Neural progenitor cell (in vitro differentiated cells): ENCODE measurements around the gene FAM131A. TPM values are rescaled to one million over a fixed set of nuclear protein-coding genes. Genes with fewer than 3 reads are reported as not detected.

ENCODE experiments used
- DNase-seq: peaks from one replicate; pipeline ENCODE4 v3.0.0-alpha.2; 2016; ENCODE audit warnings: low spot score
- H2AFZ ChIP-seq: fragments of 200-600 bp; sonication (generic); replicated peaks from 2 replicates; pipeline ENCODE4 v1.6.1; 2016; ENCODE audit warnings: antibody characterized with exemption
- H3F3A ChIP-seq: fragments of 200-600 bp; sonication (generic); 2 replicates; pipeline ENCODE4 v1.6.1; 2016; ENCODE audit warnings: antibody characterized with exemption, low read depth
- H3K27ac ChIP-seq: fragments of 200-600 bp; sonication (generic); 2 replicates; pipeline ENCODE4 v1.5.1; 2016; ENCODE audit warnings: mild to moderate bottlenecking
- H3K27me3 ChIP-seq: fragments of 200-600 bp; sonication (generic); 2 replicates; pipeline ENCODE4 v1.6.1; 2016; ENCODE audit warnings: mild to moderate bottlenecking, moderate library complexity
- H3K36me3 ChIP-seq: fragments of 200-600 bp; sonication (generic); 2 replicates; pipeline ENCODE4 v1.5.1; 2016
- H3K4me1 ChIP-seq: fragments of 200-600 bp; sonication (generic); 2 replicates; pipeline ENCODE4 v1.6.1; 2016; ENCODE audit warnings: mixed run types
- H3K4me2 ChIP-seq: fragments of 200-600 bp; sonication (generic); 2 replicates; pipeline ENCODE4 v1.6.1; 2016
- H3K4me3 ChIP-seq: fragments of 200-600 bp; sonication (generic); 2 replicates; pipeline ENCODE4 v1.5.1; 2016
- H3K79me2 ChIP-seq: fragments of 200-600 bp; sonication (generic); 2 replicates; pipeline ENCODE4 v1.6.1; 2016; ENCODE audit warnings: low read depth
- H3K9ac ChIP-seq: fragments of 200-600 bp; sonication (generic); 2 replicates; pipeline ENCODE4 v1.6.1; 2016
- H3K9me3 ChIP-seq: fragments of 200-600 bp; sonication (generic); 2 replicates; pipeline ENCODE4 v1.5.1; 2016; ENCODE audit warnings: low read depth
- H4K20me1 ChIP-seq: fragments of 200-600 bp; sonication (generic); 2 replicates; pipeline ENCODE4 v1.6.1; 2016; ENCODE audit warnings: low read depth
- H3K27ac Mint-ChIP-seq: 3 replicates; pipeline ENCODE4 v1.8.0; 2021; ENCODE audit warnings: mixed read lengths
- H3K27me3 Mint-ChIP-seq: 2 replicates; pipeline ENCODE4 v1.8.0; 2022; ENCODE audit warnings: low read depth, mild to moderate bottlenecking, inconsistent platforms, moderate library complexity, mixed read lengths; ENCODE audit not compliant: insufficient read depth
- H3K36me3 Mint-ChIP-seq: 3 replicates; pipeline ENCODE4 v1.8.0; 2021; ENCODE audit warnings: mixed read lengths
- H3K4me1 Mint-ChIP-seq: 3 replicates; pipeline ENCODE4 v1.8.0; 2021; ENCODE audit warnings: mixed read lengths
- H3K4me3 Mint-ChIP-seq: 3 replicates; pipeline ENCODE4 v1.8.0; 2021; ENCODE audit warnings: mild to moderate bottlenecking, moderate library complexity, mixed read lengths
- H3K9me3 Mint-ChIP-seq: 3 replicates; pipeline ENCODE4 v1.8.0; 2020; ENCODE audit warnings: mixed read lengths
- CTCF ChIP-seq: fragments of 200-600 bp; sonication (generic); IDR thresholded peaks from 2 replicates; pipeline ENCODE4 v1.5.1; 2017; ENCODE audit warnings: antibody characterized with exemption, mild to moderate bottlenecking
- EZH2 ChIP-seq: fragments of 200-600 bp; sonication (generic); IDR thresholded peaks from 2 replicates; pipeline ENCODE4 v1.6.1; 2017; ENCODE audit warnings: antibody characterized with exemption, mild to moderate bottlenecking, moderate library complexity
- EZH2phosphoT487 ChIP-seq: fragments of 200-600 bp; sonication (generic); IDR thresholded peaks from 2 replicates; pipeline ENCODE4 v1.6.1; 2017; ENCODE audit warnings: antibody characterized with exemption
- total RNA-seq: library from RNA; depleted of rRNA; stranded (reverse); fragments of >200 nt; gene quantifications from 2 replicates; pipeline ENCODE4 v1.2.3, GENCODE V29; 2015; ENCODE audit warnings: low replicate concordance

FAM131A gene
- total RNA-seq, 1 donor from 2014 or later, result 17.2 TPM

- Mint-ChIP-seq H3K27me3 (peaks cover 5% of the 10 kb centered on the region), H3K4me3 (peak overlapping the region; percentile 92), H3K9me3 (no peaks in the 10 kb centered on the region), H3K36me3 (peaks cover 15% of the 10 kb centered on the region), H3K4me1 (peaks cover 29% of the 10 kb centered on the region), H3K27ac (peak overlapping the region; percentile 93)
- Histone ChIP-seq H3K4me1 (peaks cover 21% of the 10 kb centered on the region), H3K9me3 (no peaks in the 10 kb centered on the region), H3K4me2 (peak overlapping the region; percentile 82), H2AFZ (no peak overlapping the region), H3K27ac (peak overlapping the region; percentile 94), H3K79me2 (peaks cover 44% of the 10 kb centered on the region), H3K4me3 (peak overlapping the region; percentile 88), H3K27me3 (no peaks in the 10 kb centered on the region), H3K36me3 (no peaks in the 10 kb centered on the region), H4K20me1 (peaks cover 90% of the 10 kb centered on the region), H3K9ac (peak overlapping the region; percentile 62), H3F3A (peaks cover 59% of the 10 kb centered on the region)
- DNase-seq, result peak; percentile 72
- no peak for TF ChIP-seq CTCF
- TF ChIP-seq EZH2phosphoT487, result no peak
- TF ChIP-seq EZH2, result no peak
Measured at GRCh38 chr3:184336547-184337398, 627 bp upstream of the FAM131A start.

GRCh38 chr3:184337981-184338380 is 581 bp downstream of the FAM131A start:
- H3K4me3 ChIP-seq, result no peak overlapping the region
- H3K79me2 ChIP-seq, result peaks cover 44% of the 10 kb centered on the region
- no peak overlapping the region for H3K9ac ChIP-seq
- H3F3A ChIP-seq, result peaks cover 57% of the 10 kb centered on the region
- Mint-ChIP-seq H3K4me3 (peak overlapping the region; percentile 92), H3K36me3 (peaks cover 10% of the 10 kb centered on the region), H3K27me3 (peaks cover 3% of the 10 kb centered on the region), H3K4me1 (peaks cover 32% of the 10 kb centered on the region), H3K9me3 (no peaks in the 10 kb centered on the region), H3K27ac (peak overlapping the region; percentile 91)
- H3K27ac ChIP-seq, result no peak overlapping the region
- H2AFZ ChIP-seq, result no peak overlapping the region
- peaks cover 21% of the 10 kb centered on the region for H3K4me1 ChIP-seq
- H3K4me2 ChIP-seq, result peak overlapping the region; percentile 77
- TF ChIP-seq EZH2 (no peak), CTCF (no peak), EZH2phosphoT487 (no peak)
- H3K9me3 ChIP-seq, result no peaks in the 10 kb centered on the region
- no peaks in the 10 kb centered on the region for H3K27me3 ChIP-seq
- no peak for DNase-seq
- peaks cover 87% of the 10 kb centered on the region for H4K20me1 ChIP-seq
- H3K36me3 ChIP-seq, result no peaks in the 10 kb centered on the region

GRCh38 chr3:184338511-184338945 is 1.1 kb downstream of the FAM131A start:
- Mint-ChIP-seq H3K9me3 (no peaks in the 10 kb centered on the region), H3K4me3 (peak overlapping the region; percentile 92), H3K4me1 (peaks cover 35% of the 10 kb centered on the region), H3K27ac (peak overlapping the region; percentile 91), H3K27me3 (peaks cover 3% of the 10 kb centered on the region), H3K36me3 (peaks cover 13% of the 10 kb centered on the region)
- H3F3A ChIP-seq, result peaks cover 57% of the 10 kb centered on the region
- no peak for TF ChIP-seq EZH2
- TF ChIP-seq CTCF, result peak; percentile 32
- H4K20me1 ChIP-seq, result peaks cover 83% of the 10 kb centered on the region
- no peak overlapping the region for H2AFZ ChIP-seq
- no peak overlapping the region for H3K9ac ChIP-seq
- DNase-seq, result peak; percentile 92
- peaks cover 44% of the 10 kb centered on the region for H3K79me2 ChIP-seq
- H3K4me2 ChIP-seq, result peak overlapping the region; percentile 77
- no peaks in the 10 kb centered on the region for H3K36me3 ChIP-seq
- H3K4me1 ChIP-seq, result peaks cover 21% of the 10 kb centered on the region
- no peaks in the 10 kb centered on the region for H3K27me3 ChIP-seq
- H3K27ac ChIP-seq, result no peak overlapping the region
- no peaks in the 10 kb centered on the region for H3K9me3 ChIP-seq
- peak overlapping the region; percentile 37 for H3K4me3 ChIP-seq
